Stimulated activated CD4-positive, alpha-beta T cell treated with anti-CD3 and anti-CD28 coated beads, Interleukin-12 subunit alpha, Interleukin-12 subunit beta, amount 100 ng/mL, for 4 hours (primary cell): ENCODE data around the gene RTN4RL2.
"Not testable (repeated sequence)": the region's sequence is repeated elsewhere in the genome, so short reads cannot be mapped to it uniquely, and the experiment has no call there.

ENCODE experiments used
- DNase-seq: peaks from one replicate; pipeline ENCODE4 v3.0.0-alpha.2; 2020

RTN4RL2 gene

DNA sequence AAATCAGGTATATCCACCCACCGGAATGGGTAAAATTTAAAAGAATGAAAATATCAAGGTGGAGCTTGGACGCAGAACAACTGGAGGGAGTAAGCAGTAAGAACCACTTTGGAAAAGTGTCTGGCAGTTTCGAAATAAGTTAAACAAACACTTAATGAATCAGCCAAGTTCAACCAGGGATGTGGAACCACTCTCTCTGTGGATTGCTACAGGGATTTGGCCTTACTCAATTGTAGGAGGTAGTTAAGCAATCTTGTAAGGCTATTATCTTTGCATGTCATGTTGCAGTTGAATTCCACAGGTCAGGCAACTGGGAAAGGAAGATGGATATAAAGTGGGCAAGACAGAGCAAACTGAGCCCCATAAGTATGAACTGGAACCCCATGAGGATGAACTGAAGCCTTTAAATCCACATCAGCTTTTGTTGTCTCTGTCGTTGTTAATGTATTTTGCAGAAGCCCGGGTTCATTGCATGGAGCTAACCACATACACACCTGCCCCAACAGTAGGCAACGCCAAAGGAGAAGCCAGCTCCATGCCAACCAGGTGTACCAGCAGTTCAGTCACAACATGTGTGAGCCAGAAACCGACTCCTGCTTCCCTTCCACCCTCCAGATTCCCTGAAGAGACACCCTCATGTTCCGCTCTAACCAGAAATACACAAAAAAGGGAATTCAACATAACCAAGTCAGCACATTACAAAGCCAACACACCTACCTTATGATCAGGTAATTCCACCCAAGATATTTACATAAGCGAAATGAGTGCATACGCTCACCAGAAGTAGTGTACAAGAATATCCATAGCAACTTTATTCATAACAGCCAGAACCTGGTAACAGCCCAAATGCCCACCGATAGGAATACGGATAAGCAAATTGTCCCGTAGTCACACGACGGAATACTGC is 25.4 kb upstream of the RTN4RL2 start:
- no peak for DNase-seq

DNA sequence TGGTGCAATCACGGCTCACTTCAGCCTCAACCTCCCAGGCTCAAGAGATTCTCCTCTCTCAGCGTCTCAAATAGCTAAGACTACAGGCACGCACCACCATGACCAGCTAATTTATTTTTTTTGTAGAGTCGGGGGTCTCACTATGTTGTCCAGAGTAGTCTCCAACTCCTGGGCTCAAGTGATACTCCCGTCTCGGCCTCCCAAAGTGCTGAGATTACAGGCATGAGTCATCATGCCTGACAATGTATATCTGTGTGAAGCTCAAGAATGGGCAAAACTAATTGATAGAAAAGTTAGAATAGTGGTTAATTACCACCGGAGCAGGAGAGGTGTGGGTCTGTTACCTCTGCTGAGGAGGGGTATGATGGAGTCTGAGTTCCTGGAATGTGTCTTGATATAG is 24.3 kb upstream of the RTN4RL2 start:
- DNase-seq: no peak

DNA sequence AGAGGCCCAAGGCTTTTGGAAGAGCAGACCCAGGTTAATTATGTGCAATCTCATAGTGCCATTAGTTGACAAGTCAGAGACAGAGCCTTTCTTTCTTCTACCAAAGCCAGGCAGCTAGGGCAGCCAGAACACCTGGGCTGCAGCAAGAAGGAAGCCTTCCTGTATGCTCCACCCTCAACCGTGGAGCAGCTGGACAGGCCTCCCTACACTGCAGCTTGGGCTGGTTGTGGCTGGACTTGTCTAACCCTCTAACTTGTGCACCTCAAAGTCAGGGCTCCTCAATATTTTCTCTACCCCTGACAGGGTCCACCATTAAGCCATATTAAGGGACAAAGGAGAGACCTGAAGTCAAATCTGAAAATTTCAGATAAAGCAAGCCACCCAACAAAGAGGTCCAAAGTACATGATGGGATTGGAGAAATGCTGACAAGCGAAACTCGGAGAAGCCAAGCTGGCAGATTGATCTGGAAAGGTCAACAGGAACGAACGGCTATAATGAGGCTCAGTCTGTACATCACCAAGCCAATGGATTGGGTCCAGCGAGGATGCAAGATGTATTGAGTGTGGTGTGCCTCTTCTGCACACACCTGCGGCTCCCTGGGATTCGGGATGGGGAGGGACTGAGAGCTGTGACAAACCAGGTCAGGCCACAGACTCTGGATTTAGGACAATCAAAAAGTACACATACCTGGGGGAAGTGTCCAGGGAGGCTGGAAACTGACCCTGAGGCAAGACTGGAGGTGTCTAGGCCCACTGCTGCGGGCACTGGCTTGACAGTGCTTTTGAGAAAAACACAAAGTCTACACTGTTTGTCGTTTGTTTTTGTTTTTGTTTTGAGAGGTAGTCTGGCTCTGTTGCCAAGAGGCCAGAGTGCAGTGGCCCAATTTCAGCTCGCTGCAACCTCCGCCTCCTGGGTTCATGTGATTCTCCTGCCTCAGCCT is 21.7 kb upstream of the RTN4RL2 start:
- no peak for DNase-seq

DNA sequence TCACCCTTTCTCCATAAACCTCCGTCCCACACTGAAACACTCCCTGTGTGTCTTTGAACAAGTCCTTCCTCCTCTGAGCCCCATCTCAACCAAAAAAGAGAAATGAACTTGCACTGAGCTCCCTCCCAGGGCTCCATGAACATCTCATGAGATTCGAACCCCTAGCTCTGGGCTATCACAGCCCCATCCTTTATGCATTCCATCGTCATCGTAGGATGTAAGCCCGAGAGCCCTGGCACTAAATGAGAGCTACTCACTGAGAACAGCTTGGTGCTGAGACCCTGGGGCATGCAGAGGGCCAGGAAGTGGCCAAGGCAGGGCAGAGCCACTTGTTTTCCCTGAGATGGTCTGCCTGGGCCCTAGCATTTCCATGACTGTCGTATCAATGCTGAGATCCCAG is 20.5 kb upstream of the RTN4RL2 start:
- DNase-seq: no peak

DNA sequence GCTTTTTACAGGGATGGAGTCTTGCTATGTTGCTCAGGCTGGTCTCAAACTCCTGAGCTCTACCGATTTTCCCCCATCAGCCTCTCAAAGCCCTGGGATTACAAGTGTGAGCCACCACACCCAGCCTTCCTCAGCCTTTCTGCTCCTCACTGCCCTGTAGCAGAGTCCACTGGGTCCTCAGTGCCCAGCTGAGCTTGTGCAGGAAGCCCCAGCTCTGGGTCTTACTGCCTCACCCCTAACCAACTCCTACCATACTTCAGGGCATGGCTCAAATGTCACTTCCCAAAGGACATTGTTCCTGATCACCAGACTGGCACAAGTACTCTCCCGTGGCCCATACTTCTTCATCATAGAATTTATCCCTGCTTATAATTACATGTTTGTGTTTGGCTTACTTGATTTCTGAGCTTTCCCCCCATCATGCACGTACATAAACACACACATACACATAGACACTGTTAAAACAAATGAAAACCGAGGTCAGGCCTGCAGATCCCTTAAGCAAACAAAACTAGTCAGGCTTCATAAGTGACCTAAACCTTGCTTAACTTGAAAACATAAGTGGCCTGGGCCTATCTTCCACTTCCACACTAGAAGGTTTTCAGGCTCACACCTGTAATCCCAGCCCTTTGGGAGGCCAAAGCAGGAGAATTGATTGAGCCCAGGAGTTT is 19.4 kb upstream of the RTN4RL2 start:
- no peak for DNase-seq

DNA sequence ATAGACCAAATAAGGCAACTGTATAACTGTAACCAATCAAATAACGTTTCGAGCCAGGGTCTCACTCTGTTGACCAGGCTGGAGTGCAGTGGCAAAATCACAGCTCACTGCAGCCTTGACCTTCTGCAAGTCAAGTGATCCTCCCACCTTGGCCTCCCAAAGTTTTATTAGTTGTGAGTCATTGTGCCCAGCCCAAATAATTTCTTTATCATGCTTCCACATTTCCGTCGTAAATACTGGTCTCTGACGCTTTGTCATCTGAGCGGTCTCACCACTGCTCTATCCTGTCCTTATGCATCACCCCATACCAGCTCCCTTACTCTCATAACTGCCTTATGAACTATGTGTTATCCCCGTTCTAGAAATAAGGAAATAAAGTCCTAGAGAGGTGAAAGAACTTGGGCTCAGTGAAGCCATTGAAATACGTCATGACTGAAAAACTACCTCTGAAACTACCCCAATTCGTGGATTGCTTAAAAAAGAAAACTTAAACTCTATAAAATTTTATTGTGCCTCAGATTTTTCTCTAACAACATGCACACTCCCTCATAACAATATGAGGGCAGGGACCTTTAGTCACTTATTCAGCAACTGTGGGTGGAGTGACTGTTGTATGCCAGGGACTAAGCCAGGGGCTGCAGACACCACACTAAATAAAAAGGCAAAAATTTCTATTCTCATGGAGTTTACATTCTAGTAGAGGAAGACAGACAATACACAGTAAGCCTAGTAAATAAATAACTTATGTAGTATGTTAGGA is 15.8 kb upstream of the RTN4RL2 start:
- no peak for DNase-seq

DNA sequence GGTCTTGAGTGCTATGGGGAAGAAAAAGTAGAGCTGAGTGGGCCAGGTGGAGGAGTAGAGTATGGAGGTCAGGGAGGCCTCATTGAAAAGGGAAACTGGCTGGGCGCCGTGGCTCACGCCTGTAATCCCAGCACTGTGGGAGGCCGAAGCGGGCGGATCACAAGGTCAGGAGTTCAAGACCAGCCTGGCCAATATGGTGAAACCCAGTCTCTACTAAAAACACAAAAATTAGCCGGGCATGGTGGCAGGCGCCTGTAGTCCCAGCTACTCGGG is 15.3 kb upstream of the RTN4RL2 start:
- DNase-seq: not testable (repeated sequence)

DNA sequence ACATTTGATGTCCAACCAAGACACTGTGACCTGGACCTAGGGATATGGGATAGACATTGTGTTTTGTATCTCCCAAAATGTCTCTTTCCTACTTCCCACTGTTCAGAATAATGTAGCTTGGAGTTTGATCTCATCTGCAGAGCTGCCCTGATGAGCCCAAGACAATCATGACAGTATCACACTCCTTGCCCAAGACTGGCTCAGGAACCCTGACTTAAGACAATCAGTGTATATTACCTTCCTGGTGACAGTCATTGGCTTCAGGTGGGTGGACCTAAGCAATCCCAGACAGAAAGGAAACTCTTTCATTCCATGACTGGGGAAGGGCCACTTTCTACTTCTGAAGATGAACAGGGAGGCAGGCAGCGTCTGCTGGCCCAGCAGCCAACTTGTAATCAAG is 14.3 kb upstream of the RTN4RL2 start:
- DNase-seq: no peak

DNA sequence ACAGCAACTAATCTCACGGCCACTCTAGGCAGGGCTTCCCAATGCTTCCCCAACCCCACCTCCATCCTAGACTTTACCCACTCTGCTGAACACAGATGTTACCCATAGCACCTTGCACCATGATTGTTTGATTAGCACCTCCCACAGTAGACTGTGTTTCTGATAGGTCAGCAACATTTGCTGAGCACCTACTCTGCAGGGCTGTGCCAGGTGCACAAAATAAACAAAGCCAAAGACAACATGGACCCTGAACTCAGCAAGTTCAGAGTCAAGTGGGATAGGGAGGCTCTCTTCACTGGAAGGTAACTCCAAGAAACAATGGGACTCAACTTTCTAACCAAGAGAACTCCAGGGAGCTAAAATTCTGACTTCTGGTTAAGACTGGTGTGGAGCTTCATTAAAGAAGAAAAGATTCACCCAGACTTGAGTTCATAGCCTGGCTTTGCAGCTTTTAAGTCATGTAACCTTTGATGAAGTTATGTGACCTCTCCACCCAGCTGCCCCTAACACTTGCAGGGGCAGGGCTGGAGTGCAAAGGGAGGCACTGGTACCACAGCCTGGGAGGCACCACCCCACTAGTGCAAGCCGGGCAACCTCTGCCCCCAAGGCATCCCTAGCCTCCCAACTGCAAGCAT is 6.7 kb upstream of the RTN4RL2 start:
- DNase-seq: no peak

DNA sequence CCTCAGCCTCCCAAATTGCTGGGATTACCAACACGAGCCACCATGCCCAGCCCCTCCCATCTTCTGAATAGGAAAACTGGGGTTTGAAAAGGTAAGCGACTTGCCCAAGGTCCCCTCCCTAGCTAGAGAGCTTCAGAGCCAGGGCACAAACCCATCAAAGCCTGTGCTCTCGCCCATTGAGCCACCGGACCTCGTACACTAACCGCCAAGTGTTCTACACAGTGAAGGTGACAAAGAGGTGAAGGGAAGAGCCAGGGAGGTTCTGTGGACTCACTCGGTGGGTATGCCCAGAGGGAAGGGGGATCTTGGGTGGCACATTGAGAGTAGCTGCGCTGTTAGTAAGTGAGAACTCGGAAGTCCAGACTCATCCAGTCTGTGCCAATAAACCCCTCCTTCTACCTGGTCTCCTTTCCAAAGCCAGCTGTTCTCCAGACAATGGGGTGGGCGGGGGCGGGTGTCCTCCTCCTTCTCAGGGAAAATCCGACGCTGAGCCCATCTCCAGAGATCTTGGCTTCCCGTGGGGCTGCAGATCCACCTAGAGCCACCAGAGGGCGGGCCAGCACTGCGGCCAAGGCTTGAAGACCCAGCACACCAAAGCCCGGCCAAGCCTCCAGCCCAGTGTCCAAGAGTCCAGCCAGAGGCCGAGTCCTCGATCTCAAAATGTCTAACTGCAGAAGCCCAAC is 3.2 kb upstream of the RTN4RL2 start:
- peak; percentile 71 for DNase-seq

DNA sequence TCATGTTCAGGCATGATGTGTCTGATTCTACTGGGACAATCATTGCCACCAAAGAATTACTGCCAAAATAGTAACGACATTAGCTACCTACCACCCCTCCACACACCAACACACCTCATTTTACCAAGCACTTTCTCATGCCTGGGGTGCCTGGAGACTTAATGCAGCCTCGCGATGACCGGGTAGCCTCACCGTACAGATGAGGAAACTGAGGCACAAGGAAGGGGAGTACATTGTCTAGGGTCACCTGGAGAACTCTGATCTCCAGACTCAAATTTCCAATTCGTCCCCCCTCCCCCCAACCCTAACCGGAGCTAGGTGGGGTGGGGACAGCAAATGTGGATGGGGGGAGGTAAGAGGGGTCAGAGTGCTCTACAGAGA is 2.7 kb upstream of the RTN4RL2 start:
- no peak for DNase-seq

DNA sequence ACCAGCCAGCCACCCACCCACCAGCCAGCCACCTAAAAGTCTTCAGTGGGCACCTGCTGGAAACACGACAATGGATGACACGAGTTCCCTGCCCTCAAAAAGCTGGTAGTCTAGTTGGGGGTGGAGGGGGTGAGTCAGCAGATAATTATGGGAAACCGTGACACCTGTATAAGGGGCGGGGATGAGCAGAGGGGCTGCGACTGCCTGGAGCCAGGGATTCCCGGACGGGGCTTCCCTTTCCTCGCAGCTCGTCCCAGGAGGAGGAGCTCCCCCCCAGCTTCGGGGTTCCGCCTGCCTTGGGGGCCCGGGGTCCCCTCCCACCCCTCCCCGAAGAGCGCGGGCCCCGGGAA is 2.3 kb upstream of the RTN4RL2 start:
- peak; percentile 32 for DNase-seq

DNA sequence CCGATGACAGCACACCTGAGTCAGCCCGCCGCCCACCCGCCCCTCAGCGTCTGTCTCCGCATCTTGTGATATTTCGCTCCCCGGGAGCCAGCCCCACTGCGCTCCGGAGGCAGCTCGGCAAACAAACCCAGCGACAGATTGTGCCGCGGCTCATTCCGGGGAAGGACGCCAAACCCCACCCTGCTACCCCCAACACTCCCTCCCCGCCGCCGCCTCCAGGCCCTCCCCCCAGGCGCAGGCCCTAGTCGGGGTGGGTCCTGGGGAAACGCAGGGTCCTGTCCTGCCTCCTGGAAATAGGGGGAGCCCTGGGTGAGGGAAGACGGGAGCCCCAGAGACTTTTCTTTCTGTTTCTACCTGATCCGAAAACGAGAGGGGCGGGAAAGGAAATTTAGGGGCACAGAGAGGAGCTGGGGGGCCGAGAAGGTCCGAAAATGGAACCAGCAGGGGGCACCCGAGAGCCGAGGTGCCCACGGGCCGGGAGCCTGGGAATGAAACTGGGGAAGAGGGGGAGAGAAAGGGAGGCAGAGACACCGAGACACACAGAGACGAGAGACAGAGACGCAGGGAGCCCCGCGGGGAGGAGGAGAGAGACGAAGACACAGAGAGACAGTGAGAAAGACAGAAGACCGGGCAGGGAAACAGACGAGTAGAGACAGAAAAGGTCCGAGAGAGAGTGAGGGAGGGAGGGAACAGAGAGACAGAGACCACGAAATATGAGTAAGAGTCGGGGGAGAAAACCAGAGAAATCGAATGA is 1.7 kb upstream of the RTN4RL2 start:
- DNase-seq: peak; percentile 68

DNA sequence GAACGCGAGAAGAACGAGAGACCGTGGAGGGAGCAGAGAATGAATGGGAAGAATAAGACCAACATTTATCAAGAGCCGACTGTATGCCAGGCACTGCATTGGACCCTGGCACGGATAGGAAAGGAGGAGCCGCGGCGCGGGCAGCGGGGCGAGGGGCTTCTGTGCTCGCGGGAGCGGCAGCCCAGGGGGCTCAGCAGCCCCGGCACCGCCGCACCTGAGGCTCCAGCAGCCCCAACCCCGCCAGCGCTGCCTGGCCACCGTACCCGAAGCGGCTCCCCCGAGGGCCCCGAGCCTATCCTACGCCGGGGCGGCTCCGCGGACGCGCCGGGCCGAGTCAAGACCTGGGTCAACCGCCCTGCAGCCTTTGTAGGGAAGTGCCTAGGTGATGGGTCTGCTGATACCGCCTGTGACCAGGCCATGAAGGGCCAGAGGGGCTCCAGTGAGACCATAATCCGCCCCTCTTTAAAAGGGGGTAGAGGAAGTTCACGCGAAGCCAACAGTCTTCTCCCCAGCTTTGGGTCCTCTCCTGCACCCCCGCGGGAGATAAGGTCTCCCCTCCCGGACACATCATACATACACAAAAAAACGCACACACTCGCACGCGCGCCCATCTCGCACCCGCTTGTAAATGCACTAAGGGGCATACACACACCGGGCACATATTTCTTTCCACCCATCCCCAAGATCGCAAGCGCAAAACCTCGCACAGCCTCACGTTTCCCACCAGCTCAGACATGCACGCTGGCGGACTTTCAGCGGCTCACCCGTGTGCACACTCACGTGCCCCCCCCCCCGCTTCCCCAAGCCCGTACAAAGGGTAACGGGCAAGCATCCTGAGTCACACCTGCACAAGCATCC is 935 bp upstream of the RTN4RL2 start:
- DNase-seq: peak; percentile 22

DNA sequence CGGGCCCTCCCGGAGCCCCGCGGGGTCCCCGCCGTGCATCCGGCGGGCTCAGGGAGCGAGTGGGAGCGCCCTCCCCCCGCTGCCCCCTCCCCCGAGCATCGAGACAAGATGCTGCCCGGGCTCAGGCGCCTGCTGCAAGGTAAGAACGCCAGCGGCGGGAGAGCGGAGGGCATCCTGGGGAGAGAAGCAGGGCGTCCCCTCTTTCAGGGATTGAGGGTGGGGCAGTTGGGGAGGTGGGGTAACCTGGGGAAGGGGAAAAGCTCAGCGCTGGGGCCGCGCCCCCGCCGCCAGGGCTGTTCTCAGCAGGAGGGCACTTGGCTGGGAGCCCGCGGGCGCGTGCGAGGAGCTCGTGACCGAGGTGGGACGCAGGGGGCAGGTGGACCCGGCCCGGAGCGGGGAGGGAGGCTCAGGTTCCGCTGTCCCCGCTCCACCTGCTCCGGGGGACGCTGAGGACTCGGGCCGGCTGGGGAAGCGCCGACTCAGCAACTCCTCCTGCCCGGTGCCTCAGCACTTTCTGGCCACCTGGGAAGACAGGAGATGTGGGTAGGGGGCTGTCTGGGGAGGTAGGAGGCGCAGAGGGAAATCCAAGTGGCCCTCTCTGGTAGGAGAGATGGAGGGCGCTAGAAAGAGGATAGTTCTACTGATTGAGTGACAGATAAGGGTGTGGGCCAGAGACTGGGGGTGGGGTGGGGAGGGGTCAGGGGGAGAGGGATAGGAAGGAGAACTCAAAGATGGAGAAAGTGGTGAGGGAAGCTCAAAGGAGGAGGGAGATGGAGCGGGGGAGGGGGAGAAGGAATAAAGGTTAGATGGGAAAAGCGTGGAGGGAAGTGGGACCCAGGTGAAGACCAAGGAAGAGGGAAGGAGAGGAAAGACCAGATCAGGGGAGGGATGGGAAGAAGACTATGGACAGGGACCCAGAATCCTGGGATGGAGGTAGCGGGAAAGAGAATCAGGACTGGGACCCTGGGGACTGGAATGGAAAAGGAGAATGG is 726 bp downstream of the RTN4RL2 start:
- no peak for DNase-seq

DNA sequence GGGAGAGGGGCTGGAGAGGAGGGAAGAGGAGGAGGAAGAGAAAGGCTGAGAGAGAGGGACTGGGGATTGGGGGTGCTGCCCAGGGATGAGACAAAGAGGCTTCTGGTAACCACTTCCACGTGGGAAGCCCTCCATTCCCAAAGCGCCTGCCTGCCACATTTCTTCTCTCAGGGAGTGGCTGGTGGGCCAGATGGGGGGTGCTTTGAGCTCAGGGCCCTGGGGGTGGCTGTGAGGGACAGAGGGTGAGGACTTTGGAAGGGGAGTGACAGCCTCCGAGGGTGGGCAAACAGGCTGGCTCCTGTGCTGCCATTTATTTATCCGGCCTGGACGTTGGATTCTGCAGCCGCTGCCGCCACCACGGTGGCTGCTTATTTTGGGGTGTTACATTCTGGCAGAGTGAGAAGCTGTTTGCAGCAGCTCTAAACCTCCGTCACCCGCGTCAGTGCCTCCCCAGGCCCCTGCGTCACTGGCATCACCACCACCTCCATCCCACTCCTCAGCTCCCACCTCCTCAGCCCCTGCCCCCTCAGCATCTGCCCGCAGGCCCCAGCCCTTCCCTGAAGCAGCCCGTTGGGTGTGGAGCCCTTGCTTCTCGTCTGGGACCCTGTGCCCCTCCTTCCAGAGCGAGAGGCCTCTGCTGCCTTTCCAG is 1.6 kb downstream of the RTN4RL2 start:
- DNase-seq: no peak

DNA sequence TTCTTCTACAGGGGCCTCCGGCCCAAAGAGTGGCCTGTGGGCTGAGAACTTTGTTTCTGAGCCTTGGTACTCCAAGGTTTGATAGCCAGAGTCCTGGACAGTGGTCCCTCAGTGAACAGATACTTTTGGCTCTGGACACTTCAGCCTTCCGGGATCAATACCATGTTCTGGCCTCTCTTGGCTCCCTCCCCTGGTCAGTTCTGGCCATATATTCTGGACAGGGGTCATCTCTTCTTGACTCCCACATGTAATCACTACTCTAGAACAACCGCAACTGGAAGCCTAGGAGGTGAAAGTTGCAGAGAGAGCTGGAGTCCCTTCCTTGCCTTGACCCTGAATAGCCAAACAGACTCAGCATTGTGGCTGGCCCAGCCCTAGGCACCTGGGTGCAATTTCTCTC is 2.3 kb downstream of the RTN4RL2 start:
- no peak for DNase-seq
